ENCODE results near the gene NDUFA11.
"Not testable (repeated sequence)": the region's sequence is repeated elsewhere in the genome, so short reads cannot be mapped to it uniquely, and the experiment has no call there.

NDUFA11 gene

DNA sequence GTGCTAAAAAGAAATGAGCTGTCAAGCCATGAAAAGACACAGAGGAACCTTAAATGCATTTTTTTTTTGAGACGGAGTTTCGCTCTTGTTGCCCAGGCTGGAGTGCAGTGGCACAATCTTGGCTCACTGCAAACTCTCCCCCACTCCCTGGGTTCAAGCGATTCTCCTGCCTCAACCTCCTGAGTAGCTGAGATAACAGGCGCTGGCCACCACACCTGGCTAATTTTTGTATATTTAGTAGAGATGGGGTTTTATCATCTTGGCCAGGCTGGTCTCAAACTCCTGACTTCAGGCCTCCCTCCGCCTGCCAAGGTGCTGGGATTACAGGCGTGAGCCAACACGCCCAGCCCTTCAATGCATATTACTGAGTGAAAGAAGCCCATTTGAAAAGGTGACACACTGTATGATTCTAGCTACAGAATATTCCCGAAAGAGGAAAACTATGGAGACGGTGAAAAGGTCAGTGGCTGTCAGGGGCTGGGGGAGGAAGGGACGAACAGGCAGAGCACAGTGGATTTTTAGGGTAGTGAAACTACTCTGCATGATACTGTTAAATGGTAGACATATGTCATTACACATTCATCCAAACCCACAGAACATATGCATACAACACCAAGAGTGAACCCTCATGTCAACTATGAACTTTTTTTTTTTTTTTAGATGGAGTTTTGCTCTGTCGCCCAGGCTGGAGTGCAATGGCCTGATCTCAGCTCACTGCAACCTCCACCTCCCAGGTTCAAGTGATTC lies 19.4 kb downstream of the NDUFA11 start:
- not testable (repeated sequence) for DNase-seq

DNA sequence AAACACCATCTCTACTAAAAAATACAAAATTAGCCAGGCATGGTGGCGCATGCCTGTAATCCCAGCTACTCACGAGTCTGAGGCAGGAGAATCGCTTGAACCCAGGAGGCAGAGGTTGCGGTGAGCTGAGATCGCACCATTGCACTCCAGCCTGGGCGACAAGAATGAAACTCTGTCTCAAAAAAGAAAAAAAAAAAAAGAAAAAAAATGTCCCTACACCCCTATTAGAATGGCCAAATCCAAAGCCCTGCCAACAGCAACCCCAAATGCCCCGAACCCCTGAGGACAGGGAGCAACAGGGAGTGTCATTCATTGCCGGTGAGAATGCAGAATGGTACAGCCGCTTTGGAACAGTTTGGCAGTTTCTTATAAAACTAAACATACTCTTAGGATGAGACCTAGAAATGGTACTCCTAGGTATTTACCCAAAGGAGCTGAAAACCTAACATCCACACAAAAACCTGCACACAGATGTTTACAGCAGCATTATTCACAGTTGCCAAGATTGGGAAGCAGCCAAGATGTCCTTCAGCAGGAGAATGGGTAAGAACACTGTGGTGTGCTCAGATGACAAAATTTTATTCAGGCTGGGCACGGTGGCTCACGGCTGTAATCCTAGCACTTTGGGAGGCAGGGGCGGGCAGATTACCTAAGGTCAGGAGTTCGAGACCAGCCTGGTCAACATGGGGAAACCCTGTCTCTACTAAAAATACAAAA lies 20.3 kb downstream of the NDUFA11 start:
- DNase-seq = not testable (repeated sequence)

DNA sequence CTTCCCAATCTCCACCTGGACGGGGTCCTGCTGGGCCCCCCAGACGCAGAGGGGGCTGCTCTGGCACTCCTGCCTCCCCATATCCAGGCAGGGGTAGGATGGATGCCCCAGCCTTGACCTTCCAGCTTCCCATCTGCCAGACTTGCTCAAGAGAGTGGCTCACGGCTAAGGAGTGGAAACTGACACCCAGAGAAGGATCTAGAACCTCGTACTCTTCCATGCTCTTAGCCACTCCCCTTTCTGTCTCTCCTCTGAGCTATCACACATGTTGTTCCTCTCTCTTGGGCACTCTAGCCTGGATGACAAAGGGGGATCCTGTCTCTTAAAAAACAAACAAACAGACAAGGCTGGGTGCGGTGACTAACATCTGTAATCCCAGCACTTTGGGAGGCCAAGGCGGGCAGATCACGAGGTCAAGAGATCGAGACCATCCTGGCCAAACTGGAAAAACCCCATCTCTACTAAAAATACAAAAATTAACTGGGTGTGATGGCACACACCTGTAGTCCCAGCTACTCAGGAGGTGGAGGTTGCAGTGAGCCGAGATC lies 21.1 kb downstream of the NDUFA11 start:
- no peak for DNase-seq

DNA sequence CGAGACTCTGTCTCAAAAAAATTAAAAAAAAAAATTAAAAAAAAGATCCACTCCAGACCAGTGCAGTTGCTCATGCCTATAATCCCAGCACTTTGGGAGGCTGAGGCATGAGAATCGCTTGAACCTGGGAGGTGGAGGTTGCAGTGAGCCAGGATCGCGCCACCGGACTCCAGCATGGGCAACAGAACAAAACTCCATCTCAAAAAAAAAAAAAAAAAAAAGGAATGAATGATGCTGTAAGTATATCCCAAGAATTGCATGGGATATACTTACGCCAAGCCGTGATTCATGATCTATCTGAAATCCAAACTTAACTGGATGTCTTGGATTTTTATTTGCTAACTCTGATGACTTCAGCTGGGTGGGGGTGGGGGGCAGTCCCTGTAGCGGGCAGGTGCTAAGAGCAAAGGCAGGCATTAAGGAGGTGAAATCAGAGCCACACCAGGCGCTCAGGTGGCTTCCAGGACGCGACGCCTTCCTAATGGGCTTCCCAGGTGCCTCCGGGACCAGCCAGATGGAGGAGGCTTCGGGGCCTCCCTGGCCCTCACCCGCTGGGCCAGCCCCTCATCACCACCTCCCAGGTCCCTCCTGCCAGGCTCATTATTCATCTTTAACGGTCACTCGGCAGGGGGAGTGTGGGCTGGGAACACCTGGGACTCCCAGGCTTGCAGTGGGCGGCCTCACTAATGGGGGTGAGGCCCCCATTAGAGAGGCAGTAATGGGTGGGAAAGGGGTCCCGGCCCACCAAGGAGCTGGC lies 21.9 kb downstream of the NDUFA11 start:
- DNase-seq = no peak

DNA sequence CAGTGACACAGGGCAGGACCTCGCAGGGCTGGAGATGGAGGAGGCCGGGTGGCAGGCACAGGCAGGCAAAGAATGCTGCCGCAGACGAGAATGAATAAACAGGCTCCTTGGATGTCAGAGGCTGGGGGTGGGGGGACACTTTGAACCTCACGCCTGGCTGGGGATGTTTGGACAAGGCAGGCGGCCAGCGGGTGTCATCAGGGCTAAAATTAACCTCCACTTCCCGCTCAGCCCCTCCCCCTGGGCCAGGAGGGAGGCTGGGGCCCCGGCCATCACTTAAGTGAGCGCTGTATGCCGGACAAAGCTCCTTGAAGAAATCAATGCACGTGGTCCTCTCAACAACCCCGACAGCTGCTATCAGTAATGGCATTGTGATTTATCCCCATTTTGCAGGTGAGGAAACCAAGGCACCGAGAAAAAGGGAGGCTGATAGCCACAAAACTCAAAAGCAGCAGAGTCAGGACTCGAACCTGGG lies 22.9 kb downstream of the NDUFA11 start:
- DNase-seq = no peak

DNA sequence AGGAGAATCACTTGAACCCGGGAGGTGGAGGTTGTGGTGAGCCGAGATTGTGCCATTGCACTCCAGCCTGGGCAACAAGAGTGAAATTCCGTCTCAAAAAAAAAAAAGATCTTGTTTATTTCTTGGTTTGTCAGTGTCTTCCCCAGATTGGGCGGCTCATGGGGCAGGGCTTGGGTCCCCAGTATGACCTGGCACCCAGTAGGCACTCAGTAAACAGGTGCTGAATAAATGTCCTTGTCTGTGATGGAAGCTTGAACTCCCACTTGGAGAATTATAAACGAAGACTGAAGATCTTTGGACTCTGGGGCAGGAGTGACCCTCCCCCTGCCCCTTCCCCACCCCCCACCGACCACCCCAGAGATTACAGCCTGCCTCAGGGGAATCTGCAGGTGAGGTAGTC lies 23.4 kb downstream of the NDUFA11 start:
- no peak for DNase-seq

DNA sequence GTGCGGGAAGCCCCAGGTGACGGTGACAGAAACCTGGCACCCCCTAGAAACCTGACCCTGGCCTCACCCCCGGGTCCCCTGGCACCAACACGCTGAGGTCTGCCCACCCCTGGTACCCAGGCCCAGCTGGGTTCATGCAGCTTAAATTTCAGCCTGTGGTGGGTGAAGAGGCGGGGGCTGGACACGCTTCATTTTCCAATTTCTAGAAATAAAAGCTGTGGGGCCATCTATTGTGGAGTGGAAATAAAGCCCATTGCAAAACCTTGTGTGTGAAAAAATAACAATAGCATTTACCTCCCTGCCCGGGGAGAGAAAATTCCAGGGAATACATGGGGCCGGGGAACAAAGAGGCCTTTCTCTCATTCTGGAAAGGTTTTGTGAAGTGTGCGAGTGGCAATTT lies 25.7 kb downstream of the NDUFA11 start:
- no peak for DNase-seq

DNA sequence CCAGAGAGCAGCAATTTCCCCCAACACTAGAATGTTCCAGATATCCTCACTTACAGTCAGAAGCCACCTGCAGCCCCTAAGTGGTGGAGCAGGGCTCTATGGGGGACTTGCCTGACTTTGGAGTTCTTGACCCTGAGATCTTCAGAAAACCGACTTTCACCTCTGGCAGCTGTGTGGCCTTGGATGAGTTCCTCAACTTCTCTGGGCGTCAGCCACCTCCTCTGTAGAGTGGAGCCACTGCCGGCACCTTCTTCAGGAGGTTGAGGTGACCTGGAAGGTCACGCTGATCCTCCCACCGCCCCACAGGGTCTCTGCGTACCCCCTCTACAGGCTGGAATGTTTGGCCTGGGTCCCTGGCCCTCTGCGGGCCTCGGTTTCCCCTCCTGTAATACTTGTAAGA lies 26.2 kb downstream of the NDUFA11 start:
- DNase-seq = no peak

DNA sequence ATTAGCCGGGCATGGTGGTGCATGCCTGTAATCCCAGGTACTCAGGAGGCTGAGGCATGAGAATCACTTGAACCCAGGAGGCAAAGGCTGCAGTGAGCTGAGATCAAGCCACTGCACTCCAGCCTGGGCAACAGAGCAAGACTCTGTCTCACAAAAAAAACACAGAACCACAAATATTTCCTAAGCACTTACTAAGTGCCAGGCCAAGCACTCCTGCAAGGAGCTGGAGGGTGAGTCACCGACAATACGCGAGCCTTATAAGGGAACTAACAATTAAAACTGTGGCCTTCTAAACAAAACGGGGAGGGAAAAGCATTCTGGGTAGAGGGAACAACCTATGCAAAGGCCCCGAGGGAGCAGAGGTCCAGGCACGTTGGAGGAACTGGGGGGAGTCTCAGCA lies 29.1 kb downstream of the NDUFA11 start:
- not testable (repeated sequence) for DNase-seq

DNA sequence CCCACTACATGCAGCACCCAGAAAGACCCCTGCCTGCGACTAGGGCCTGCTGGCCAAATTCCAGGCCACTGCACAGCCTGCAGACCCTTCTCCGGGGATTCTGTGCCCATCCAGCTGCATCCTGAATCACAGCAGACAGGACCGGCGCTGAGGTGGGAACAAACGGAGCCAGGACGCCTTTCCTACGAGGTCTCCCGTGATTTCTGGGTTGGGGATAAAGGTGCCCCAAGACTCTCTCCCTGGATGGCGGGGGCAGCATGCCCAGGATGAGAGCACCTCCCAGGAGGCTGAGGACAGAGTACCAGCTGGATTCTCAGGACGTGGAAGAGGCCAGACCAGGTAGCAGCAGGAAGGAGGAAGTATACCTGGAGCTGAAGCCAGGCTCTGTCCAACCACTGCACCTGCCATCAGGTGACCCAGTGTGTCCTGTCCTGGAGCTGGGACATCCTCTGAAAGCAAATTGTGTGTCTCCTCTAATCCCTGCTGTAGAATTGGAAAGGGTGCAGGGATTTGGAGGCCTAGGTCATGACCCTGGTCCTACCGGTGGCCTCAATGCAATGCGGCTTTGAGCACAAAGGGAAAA lies 29.9 kb downstream of the NDUFA11 start:
- DNase-seq = no peak

DNA sequence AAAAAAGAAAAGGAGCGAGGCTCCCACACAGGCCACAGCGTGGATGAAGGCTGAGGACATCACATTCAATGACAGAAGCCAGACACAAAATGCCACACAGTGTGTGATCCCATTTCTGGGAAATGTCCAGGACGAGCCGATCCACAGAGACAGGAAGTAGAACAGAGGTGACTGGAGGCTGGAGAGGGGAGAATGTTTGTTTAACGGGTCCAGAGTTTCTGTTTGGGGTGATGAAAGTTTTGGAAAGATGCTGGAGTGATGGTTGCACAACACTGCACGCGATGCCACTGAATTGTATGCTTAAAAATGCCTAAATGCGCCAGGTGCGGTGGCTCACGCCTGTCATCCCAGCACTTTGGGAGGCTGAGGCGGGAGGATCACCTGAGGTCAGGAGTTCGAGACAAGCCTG lies 32.6 kb downstream of the NDUFA11 start:
- DNase-seq = no peak

DNA sequence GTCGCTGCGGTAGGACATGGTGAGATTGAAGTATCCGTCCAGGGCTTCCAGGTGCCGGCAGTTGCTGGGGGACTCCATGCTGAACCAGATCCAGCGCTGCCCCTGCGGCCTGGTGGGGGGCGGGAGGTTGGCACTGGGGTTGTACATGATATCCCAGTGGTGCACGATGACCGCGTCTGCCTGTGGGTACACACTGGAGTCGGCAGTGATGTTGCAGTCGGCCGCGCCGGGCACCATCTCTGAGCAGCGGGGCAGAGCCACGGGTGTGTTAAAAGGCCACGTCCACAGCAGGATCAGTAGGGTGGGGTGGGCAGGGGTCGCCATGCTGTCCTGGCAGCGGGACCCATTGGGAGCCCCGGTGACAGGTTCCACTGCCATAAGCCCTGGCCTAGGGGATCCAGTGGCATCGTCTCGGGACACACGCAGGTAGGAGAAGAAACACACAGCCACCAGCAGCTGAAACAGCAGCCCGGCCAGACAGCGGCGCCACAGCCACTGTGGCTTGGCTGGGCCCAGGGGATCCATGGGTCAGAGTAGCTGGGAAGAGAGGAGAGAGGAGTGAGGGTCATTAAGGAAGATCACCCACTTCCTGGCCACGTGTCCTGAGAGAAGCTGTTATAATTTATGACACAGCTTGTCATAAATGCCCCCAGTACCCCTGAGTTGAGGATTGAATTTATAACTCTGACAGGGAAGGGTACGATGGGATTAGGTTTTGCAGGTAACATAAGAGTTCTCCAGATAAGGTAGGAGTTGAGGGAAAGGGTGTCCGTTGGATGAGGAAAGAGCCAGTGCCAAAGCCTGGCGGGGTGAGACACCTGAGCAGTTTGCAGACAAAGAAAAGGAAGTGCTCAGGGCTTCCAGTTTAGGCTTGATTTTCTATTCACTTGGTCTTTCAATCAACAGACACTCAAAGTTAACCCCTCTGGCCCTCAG lies 36.1 kb downstream of the NDUFA11 start:
- no peak for DNase-seq

DNA sequence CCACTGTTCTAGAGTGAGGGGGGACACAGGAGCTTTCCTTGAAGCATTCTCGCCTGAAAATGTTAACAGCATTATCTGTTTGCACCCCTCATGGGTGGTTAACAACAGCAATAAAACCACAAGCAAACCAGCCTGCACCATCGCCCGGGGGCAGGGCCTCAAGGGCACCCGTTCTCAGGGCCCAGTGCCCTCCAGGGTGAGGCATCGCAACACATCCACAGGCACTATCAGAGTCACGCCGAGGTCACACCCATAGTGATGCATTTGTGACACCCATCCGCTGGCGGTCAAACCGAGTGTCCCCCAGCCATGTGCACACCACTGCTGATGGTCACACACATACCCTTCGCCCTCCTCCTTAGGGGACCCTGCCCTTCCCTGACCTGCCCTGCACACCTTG lies 37.8 kb downstream of the NDUFA11 start:
- DNase-seq = no peak

DNA sequence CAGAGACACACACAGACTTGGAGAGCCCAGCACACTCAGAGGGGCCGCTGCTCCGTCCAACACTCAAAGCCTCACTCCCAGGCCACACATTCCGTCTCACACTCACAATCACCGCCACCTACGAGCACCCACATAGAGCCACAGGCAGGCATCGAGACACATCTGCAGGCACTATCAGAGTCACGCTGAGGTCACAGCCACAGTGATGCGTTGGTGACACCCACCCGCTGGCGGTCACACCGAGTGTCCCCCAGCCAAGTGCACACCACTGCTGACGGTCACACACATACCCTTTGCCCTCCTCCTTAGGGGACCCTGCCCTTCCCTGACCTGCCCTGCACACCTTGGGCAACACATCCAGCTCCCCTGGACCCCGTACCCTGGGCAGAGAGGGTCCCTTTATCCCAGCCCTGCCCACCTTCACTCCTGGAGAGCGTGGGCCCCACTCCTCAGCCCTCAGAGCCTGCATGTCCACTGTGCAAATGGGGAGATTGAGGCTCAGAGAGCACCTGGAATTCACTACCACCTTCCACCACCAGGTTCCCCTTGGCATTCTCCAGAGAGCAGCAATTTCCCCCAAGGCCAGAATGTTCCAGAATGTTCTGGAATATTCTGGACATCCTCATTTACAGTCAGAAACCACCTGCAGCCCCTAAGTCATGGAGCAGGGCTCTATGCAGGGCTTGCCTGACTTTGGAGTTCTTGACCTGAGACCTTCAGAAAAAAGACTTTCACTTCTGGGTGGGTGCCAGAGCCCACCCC lies 38.7 kb downstream of the NDUFA11 start:
- no peak for DNase-seq

DNA sequence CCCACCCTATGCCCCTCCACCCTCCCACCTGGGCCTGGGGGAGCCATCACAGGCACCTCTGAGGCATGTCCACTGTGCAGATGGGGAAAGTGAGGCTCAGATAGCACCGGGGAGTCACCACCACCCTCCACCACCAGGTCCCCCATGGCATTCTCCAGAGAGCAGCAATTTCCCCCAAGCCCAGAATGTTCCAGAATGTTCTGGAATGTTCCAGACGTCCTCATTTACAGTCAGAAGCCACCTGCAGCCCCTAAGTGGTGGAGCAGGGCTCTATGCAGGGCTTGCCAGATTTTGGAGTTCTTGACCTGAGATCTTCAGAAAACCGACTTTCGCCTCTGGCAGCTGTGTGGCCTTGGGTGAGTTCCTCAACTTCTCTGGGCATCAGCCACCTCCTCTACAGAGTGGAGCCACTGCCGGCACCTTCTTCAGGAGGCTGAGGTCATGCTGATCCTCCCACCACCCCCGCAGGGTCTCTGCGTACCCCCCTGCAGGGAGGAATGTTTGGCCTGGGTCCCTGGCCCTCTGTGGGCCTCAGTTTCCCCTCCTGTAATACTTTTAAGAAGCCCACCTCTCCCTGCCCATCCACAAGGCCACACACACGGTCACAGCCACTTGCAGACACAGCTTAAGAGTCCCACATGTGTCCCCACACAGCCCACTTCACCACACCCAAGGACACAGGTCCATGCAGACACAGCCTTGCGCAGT lies 39.4 kb downstream of the NDUFA11 start:
- DNase-seq = no peak

DNA sequence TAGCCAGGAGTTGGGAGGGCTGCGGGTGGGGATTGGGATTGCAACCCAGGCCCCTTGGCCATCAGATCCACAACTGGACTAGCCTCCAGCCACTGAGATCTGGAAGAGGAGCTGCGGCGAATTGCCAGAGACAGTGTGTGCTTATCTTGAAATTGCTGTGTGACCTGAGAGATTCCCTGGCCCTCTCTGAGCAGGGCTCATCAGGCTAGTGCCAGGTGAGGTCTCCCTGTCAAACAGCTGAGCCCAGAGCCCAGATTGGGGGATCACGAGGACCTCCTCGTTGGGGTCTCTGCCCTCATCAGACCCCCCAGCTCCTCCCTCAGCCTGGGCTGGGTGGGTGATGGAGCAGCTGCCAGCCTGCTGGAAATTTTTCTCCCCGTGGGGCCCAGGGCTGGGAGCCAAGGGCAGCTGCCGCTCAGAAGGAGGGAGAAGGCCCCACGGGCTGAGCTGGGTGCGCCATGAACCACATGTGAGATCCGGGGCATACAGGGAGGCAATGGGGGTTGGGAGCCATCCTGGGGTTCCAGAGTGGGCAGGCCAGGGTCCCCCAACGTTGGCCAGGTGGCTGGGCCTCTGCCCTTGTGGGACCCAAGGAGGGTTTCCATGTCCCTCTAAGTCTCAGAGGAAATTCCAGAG lies 40.4 kb downstream of the NDUFA11 start:
- no peak for DNase-seq

DNA sequence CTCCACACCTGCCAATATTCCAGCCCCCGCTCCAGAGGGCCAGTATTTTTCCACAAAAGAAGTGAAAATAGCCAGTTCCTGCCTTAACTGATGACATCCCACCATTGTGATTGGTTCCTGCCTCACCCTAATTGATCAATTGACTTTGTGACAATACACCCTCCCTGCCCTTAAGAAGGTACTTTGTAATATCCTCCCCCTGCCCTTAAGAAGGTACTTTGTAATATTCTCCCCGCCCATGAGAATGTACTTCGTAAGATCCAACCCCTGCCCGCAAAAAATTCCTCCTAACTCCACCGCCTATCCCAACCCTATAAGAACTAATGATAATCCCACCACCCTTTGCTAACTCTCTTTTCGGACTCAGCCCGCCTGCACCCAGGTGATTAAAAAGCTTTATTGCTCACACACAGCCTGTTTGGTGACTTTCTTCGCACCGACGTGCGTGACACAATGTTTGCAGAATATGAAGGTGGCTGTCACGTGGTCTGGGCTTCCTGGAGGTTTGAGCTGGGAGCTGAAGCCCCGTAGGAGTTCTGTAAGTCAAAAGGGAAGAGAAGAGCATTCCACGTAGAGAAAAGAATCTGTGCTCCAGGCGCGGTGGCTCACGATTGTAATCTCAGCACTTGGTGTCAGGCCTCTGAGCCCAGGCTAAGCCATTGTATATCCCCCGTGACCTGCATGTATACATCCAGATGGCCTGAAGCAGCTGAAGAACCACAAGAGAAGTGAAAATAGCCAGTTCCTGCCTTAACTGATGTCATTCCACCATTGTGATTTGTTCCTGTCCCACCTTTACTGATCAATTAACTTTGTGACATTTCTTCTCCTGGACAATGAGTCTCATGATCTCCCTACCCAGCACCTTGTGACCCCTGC lies 46.1 kb downstream of the NDUFA11 start:
- DNase-seq = no peak

DNA sequence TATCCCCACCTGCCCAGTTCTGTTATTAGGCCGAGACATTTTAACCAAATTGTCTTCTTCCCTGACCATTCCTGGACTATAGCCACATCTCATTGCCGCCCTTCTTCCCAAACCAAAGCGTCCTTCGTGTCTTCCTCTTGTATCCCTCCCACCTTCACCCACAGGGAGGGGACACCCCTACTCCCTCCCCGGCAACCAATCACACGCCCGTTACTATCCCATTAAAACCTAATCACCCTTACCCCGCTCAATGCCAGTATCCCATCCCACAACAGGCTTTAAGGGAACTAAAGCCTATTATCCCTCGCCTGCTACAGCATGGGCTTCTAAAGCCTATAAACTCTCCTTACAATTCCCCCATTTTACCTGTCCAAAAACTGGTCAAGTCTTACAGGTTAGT lies 48.4 kb downstream of the NDUFA11 start:
- not testable (repeated sequence) for DNase-seq

DNA sequence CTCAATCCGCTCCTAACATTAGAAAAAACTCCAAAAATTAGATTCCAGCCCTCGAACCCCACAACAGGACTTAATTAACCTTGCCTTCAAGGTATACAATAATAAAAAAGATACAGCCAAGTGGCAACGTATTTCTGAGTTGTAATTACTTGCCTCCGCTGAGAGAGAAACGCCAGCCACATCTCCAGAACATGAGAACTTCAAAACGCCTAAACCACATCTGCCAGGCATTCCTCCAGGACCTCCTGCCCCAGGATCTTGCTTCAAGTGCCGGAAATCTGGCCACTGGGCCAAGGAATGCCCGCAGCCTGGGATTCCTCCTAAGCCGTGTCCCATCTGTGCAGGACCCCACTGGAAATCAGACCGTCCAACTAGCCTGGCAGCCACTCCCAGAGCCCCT lies 49.5 kb downstream of the NDUFA11 start:
- not testable (repeated sequence) for DNase-seq
